ENCODE results near the gene HSFX1. TPM values are rescaled to one million over a fixed set of nuclear protein-coding genes. Genes with fewer than 3 reads are reported as not detected.
"Not testable (repeated sequence)": the region's sequence is repeated elsewhere in the genome, so short reads cannot be mapped to it uniquely, and the experiment has no call there.

HSFX1 gene
- polyA plus RNA-seq, 1 donor = 3.1 TPM

DNA sequence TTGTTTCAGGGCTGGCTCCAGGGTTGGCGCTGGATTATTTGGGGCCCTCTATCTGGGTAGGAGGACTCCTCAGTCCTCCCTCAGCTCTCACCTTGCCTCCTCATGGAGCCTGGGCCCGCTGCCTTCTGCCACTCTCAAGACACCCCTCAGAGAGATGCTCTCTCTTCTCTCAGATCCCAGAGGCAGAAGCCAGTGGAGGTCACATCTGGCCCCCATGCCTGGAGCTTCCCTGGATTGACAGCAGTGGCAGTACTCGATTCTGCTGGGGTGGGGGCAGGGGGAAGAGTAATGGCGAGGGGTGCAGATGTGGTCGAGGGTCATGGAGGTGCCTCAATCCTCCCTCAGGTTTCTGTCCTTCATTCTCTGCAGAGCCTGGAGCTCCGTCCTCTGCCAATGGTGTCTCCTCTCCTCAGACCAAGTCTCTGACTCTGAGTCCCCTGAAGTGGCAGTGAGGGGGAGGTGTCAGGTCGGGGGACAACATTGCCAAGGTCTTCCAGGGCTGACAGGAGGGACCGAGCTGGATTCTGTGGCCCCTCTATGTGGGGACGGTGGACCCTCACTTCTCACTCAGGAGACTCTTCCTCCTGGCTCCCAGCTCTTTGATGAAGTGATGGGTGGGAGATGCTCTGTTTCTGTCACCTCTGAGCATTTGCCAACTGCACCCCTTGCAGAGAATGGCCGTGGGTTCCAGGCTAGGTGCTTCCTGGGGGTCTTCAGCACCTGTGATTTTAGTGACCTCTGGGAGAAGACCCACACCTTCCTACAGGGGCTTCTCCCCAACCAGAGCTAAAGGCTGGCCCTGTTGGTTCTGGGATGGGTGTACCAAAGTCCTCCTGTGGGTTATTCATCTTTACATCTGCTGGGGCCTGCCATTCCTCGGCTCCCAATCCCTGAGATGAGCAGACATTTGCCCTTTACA, 10.9 kb upstream of the HSFX1 start:
- Histone ChIP-seq H3K4me1 (ENCODE audit: control insufficient read depth, insufficient read depth, low read length) (no peaks in the 10 kb centered on the region), H3K9me3 (ENCODE audit: control insufficient read depth, low read depth, low read length) (no peaks in the 10 kb centered on the region), H3K27me3 (ENCODE audit: control insufficient read depth, insufficient read depth, low read length) (no peaks in the 10 kb centered on the region), H3K27ac (ENCODE audit: low read length) (no peak overlapping the region), H3K4me3 (ENCODE audit: low read length) (no peak overlapping the region), H3K36me3 (ENCODE audit: control insufficient read depth, insufficient read depth, low read length) (no peaks in the 10 kb centered on the region)
- no CpG with 5 or more reads among the region's 11 CpGs for WGBS (ENCODE audit: insufficient coverage, low lambda C conversion rate)
- no peak for DNase-seq

- H3K27me3 ChIP-seq (ENCODE audit: control insufficient read depth, insufficient read depth, low read length); DNase-seq; H3K27ac ChIP-seq (ENCODE audit: low read length); H3K4me3 ChIP-seq (ENCODE audit: low read length); H3K36me3 ChIP-seq (ENCODE audit: control insufficient read depth, insufficient read depth, low read length); H3K4me1 ChIP-seq (ENCODE audit: control insufficient read depth, insufficient read depth, low read length); H3K9me3 ChIP-seq (ENCODE audit: control insufficient read depth, low read depth, low read length): not testable (repeated sequence)
- WGBS (ENCODE audit: insufficient coverage, low lambda C conversion rate) = no CpG with 5 or more reads among the region's 12 CpGs
These were observed 3.5 kb upstream of the HSFX1 start for GRCh38 chrX:149770344-149770743.

GRCh38 chrX:149773026-149773425, 842 bp upstream of the HSFX1 start:
- WGBS (ENCODE audit: insufficient coverage, low lambda C conversion rate) = no CpG with 5 or more reads among the region's 9 CpGs
- H3K4me3 ChIP-seq (ENCODE audit: low read length); DNase-seq; H3K9me3 ChIP-seq (ENCODE audit: control insufficient read depth, low read depth, low read length); H3K36me3 ChIP-seq (ENCODE audit: control insufficient read depth, insufficient read depth, low read length); H3K27me3 ChIP-seq (ENCODE audit: control insufficient read depth, insufficient read depth, low read length); H3K4me1 ChIP-seq (ENCODE audit: control insufficient read depth, insufficient read depth, low read length); H3K27ac ChIP-seq (ENCODE audit: low read length): not testable (repeated sequence)

DNA sequence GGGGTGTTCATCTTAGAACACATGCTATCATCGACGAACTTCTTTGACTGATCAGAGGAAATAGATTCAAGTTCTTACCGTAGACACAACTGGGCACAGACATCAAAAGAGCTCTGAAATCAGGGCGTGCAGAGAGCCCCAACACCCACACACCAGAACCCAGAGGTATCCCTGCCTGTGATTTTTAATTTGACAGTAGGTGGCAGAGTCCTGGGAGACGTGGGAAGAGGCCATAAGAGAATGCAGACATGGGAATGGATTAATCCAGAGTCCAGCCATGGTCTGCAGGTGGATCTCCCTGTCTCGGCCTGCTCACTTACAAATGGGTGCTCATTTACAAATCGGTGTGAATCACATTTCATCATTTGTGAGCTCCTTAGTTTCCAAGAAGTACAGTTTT, 4.1 kb downstream of the HSFX1 start:
- DNase-seq; H3K27me3 ChIP-seq (ENCODE audit: control insufficient read depth, insufficient read depth, low read length); H3K4me1 ChIP-seq (ENCODE audit: control insufficient read depth, insufficient read depth, low read length); H3K9me3 ChIP-seq (ENCODE audit: control insufficient read depth, low read depth, low read length); H3K27ac ChIP-seq (ENCODE audit: low read length); H3K4me3 ChIP-seq (ENCODE audit: low read length); H3K36me3 ChIP-seq (ENCODE audit: control insufficient read depth, insufficient read depth, low read length): not testable (repeated sequence)
- no CpG with 5 or more reads among the region's 7 CpGs for WGBS (ENCODE audit: insufficient coverage, low lambda C conversion rate)

- not testable (repeated sequence) for H3K9me3 ChIP-seq (ENCODE audit: control insufficient read depth, low read depth, low read length); H3K36me3 ChIP-seq (ENCODE audit: control insufficient read depth, insufficient read depth, low read length); DNase-seq; H3K27ac ChIP-seq (ENCODE audit: low read length); H3K27me3 ChIP-seq (ENCODE audit: control insufficient read depth, insufficient read depth, low read length); H3K4me3 ChIP-seq (ENCODE audit: low read length); H3K4me1 ChIP-seq (ENCODE audit: control insufficient read depth, insufficient read depth, low read length)
- WGBS (ENCODE audit: insufficient coverage, low lambda C conversion rate) = no CpG with 5 or more reads among the region's 14 CpGs
These were observed 7.9 kb downstream of the HSFX1 start, which contains the start of gene MAGEA9 for GRCh38 chrX:149781727-149782126. Gene MAGEA9 (plus strand): TSS chrX:149781930. CDS start chrX:149786211, 4,281 bp downstream.

GRCh38 chrX:149795531-149795930, 21.7 kb downstream of the HSFX1 start:
- H3K36me3 ChIP-seq (ENCODE audit: control insufficient read depth, insufficient read depth, low read length); H3K4me1 ChIP-seq (ENCODE audit: control insufficient read depth, insufficient read depth, low read length); H3K27ac ChIP-seq (ENCODE audit: low read length); H3K4me3 ChIP-seq (ENCODE audit: low read length); H3K9me3 ChIP-seq (ENCODE audit: control insufficient read depth, low read depth, low read length); H3K27me3 ChIP-seq (ENCODE audit: control insufficient read depth, insufficient read depth, low read length); DNase-seq: not testable (repeated sequence)
- no CpG with 5 or more reads among the region's 1 CpG for WGBS (ENCODE audit: insufficient coverage, low lambda C conversion rate)

GRCh38 chrX:149799095-149799714, 25.3 kb downstream of the HSFX1 start:
- H3K27ac ChIP-seq (ENCODE audit: low read length) = no peak overlapping the region
- H3K4me1 ChIP-seq (ENCODE audit: control insufficient read depth, insufficient read depth, low read length) = no peaks in the 10 kb centered on the region
- H3K27me3 ChIP-seq (ENCODE audit: control insufficient read depth, insufficient read depth, low read length) = no peaks in the 10 kb centered on the region
- H3K4me3 ChIP-seq (ENCODE audit: low read length) = no peak overlapping the region
- DNase-seq = no peak
- no peaks in the 10 kb centered on the region for H3K9me3 ChIP-seq (ENCODE audit: control insufficient read depth, low read depth, low read length)
- no peaks in the 10 kb centered on the region for H3K36me3 ChIP-seq (ENCODE audit: control insufficient read depth, insufficient read depth, low read length)
- WGBS (ENCODE audit: insufficient coverage, low lambda C conversion rate) = no CpG with 5 or more reads among the region's 6 CpGs

DNA sequence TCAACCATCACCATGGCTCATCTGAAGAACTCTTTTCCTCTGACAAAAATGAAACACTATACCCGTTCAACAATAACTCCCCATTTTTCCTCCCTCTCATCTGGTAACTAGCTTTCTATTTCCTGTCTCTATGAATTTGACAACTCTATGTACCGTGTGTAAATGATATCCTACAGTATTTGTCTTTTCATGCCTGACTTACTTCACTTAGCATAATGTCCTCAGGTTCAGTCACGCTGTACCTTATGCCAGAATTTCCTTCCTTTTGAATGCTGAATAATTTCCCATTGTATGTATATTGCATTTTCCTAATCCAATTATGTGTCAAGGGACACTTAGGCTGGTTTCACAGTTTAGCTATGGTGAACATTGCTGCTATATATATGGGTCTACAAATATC, 26.1 kb downstream of the HSFX1 start:
- Histone ChIP-seq H3K27ac (ENCODE audit: low read length) (no peak overlapping the region), H3K4me1 (ENCODE audit: control insufficient read depth, insufficient read depth, low read length) (no peaks in the 10 kb centered on the region)
- WGBS (ENCODE audit: insufficient coverage, low lambda C conversion rate) = no CpG with 5 or more reads among the region's 3 CpGs

DNA sequence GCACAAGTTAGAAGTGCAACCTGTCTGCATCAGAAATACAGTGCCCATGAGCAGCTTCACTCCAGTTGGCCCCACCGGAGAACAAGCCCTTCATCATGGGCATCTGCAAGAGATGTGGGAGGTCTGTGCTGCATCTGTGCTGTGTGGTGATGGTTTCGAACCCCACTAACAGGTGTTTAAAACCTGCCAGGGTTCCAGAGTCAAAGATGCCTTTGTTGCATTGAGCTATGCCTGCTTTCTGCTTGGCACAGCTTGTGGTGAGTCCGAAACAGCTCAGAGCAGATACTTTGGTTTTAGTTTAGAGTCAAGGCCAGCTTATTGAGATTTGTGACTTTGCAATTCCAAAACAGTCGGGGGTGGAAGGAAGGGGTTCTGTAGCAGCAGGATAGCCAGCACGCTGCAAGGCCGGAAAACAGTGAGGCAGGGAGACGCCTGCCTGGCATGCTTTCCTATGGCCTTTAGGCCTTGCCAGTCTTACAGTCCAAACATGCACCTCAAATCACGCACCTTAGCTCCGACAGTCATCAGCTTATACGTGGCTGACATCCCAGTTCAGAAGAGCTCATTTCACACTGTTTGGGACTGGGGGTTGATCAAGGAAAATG, 29.7 kb downstream of the HSFX1 start:
- no peaks in the 10 kb centered on the region for H3K9me3 ChIP-seq (ENCODE audit: control insufficient read depth, low read depth, low read length)
- H3K27me3 ChIP-seq (ENCODE audit: control insufficient read depth, insufficient read depth, low read length) = no peaks in the 10 kb centered on the region
- no peak for DNase-seq
- H3K27ac ChIP-seq (ENCODE audit: low read length) = no peak overlapping the region
- no CpG with 5 or more reads among the region's 10 CpGs for WGBS (ENCODE audit: insufficient coverage, low lambda C conversion rate)
- no peak overlapping the region for H3K4me3 ChIP-seq (ENCODE audit: low read length)
- H3K36me3 ChIP-seq (ENCODE audit: control insufficient read depth, insufficient read depth, low read length) = no peaks in the 10 kb centered on the region
- no peaks in the 10 kb centered on the region for H3K4me1 ChIP-seq (ENCODE audit: control insufficient read depth, insufficient read depth, low read length)

More for the DNA sequence above, 26.1 kb downstream of the HSFX1 start:
- Histone ChIP-seq H3K9me3 (ENCODE audit: control insufficient read depth, low read depth, low read length) (no peaks in the 10 kb centered on the region), H3K36me3 (ENCODE audit: control insufficient read depth, insufficient read depth, low read length) (no peaks in the 10 kb centered on the region), H3K27me3 (ENCODE audit: control insufficient read depth, insufficient read depth, low read length) (no peaks in the 10 kb centered on the region), H3K4me3 (ENCODE audit: low read length) (no peak overlapping the region)
- no peak for DNase-seq

GRCh38 chrX:149804102-149804501, 30.2 kb downstream of the HSFX1 start:
- Histone ChIP-seq H3K27ac (ENCODE audit: low read length) (no peak overlapping the region), H3K36me3 (ENCODE audit: control insufficient read depth, insufficient read depth, low read length) (no peaks in the 10 kb centered on the region), H3K9me3 (ENCODE audit: control insufficient read depth, low read depth, low read length) (no peaks in the 10 kb centered on the region), H3K4me3 (ENCODE audit: low read length) (no peak overlapping the region), H3K27me3 (ENCODE audit: control insufficient read depth, insufficient read depth, low read length) (no peaks in the 10 kb centered on the region), H3K4me1 (ENCODE audit: control insufficient read depth, insufficient read depth, low read length) (no peaks in the 10 kb centered on the region)
- no peak for DNase-seq
- no CpG with 5 or more reads among the region's 6 CpGs for WGBS (ENCODE audit: insufficient coverage, low lambda C conversion rate)

Data from large intestine (tissue), 3 donors.